IMR-90 (cell line): ENCODE results near the gene OPN5. TPM values are rescaled to one million over a fixed set of nuclear protein-coding genes. Genes with fewer than 3 reads are reported as not detected.

Experiments used
- ATAC-seq: fragments of 200-7000 bp; cut with Tn5 transposase; 2 replicates; pipeline ENCODE4 v1.9.1; 2020; ENCODE audit warnings: low read depth, mild to moderate bottlenecking, moderate library complexity
- BruUV-seq: library from RNA; stranded (reverse); fragments of 400-500 nt; replicated peaks from 2 replicates; lab custom pipeline; 2021; lab: Mats Ljungman, UMichigan
- CTCF ChIA-PET: fragments of 300-600 bp; formaldehyde crosslinking; extraction: SDS; loops from one replicate; lab custom pipeline; 2021; ENCODE audit warnings: antibody characterized with exemption; lab: Yijun Ruan, JAX
- POLR2A ChIA-PET: fragments of 300-600 bp; sonication (Branson Sonifier 250); formaldehyde crosslinking; loops from one replicate; lab custom pipeline; 2022; ENCODE audit warnings: antibody characterized with exemption; ENCODE audit not compliant: unreplicated experiment; lab: Charles Lee
- DNase-seq: peaks from one replicate; pipeline ENCODE4 v3.0.0; 2013
- H2AFZ ChIP-seq: replicated peaks from 2 replicates; pipeline ENCODE3; 2013; ENCODE audit warnings: low read length, mild to moderate bottlenecking; ENCODE audit not compliant: poor library complexity
- H2AK5ac ChIP-seq: 2 replicates; pipeline ENCODE4 v1.6.1; 2013; ENCODE audit warnings: low read depth, low read length, inconsistent platforms
- H2AK9ac ChIP-seq: replicated peaks from 2 replicates; pipeline ENCODE3; 2013; ENCODE audit warnings: mild to moderate bottlenecking, low read depth, low read length, moderate library complexity; ENCODE audit not compliant: poor library complexity
- H2BK120ac ChIP-seq: 2 replicates; pipeline ENCODE4 v1.6.1; 2013; ENCODE audit warnings: low read depth, low read length, inconsistent platforms
- H2BK15ac ChIP-seq: 3 replicates; pipeline ENCODE4 v1.6.1; 2013; ENCODE audit warnings: low read depth, low read length, inconsistent platforms
- H2BK20ac ChIP-seq: 2 replicates; pipeline ENCODE4 v1.6.1; 2013; ENCODE audit warnings: low read depth, mild to moderate bottlenecking, inconsistent platforms, low read length, moderate library complexity
- H2BK5ac ChIP-seq: 2 replicates; pipeline ENCODE4 v1.6.1; 2013; ENCODE audit warnings: mild to moderate bottlenecking, low read depth, low read length, inconsistent platforms; ENCODE audit not compliant: poor library complexity, severe bottlenecking
- H3K14ac ChIP-seq: replicated peaks from 2 replicates; pipeline ENCODE4 v1.6.1; 2013; ENCODE audit warnings: low read depth, low read length, inconsistent platforms
- H3K18ac ChIP-seq: 2 replicates; pipeline ENCODE4 v1.6.1; 2013; ENCODE audit warnings: low read depth, low read length, control low read depth
- H3K23ac ChIP-seq: 2 replicates; pipeline ENCODE4 v1.6.1; 2013; ENCODE audit warnings: low read depth, low read length, inconsistent platforms
- H3K27ac ChIP-seq: 2 replicates; pipeline ENCODE4 v1.5.1; 2013; ENCODE audit warnings: mild to moderate bottlenecking, control low read depth, low read length; ENCODE audit not compliant: insufficient read depth
- H3K27me3 ChIP-seq: 2 replicates; pipeline ENCODE4 v1.6.1; 2013; ENCODE audit warnings: low read length; ENCODE audit not compliant: control insufficient read depth, insufficient read depth
- H3K36me3 ChIP-seq: 2 replicates; pipeline ENCODE4 v1.6.1; 2013; ENCODE audit warnings: low read length, mixed read lengths; ENCODE audit not compliant: control insufficient read depth, insufficient read depth
- H3K4ac ChIP-seq: 2 replicates; pipeline ENCODE4 v1.6.1; 2013; ENCODE audit warnings: low read depth, low read length, inconsistent platforms
- H3K4me1 ChIP-seq: 2 replicates; pipeline ENCODE4 v1.6.1; 2013; ENCODE audit warnings: low read length, mixed read lengths; ENCODE audit not compliant: control insufficient read depth, insufficient read depth
- H3K4me2 ChIP-seq: 2 replicates; pipeline ENCODE4 v1.6.1; 2013; ENCODE audit warnings: low read depth, mild to moderate bottlenecking, control low read depth, low read length, moderate library complexity
- H3K4me3 ChIP-seq: 2 replicates; pipeline ENCODE4 v1.5.1; 2013; ENCODE audit warnings: low read depth, mild to moderate bottlenecking, control low read depth, low read length, moderate library complexity; ENCODE audit not compliant: insufficient read depth
- H3K56ac ChIP-seq: 2 replicates; pipeline ENCODE4 v1.6.1; 2013; ENCODE audit warnings: low read length, inconsistent platforms; ENCODE audit not compliant: insufficient read depth; ENCODE audit errors: extremely low read depth
- H3K79me1 ChIP-seq, 2 experiments: 2 replicates each; pipeline ENCODE4 v1.6.1; 2013; ENCODE audit warnings: low read length in 2 of 2, inconsistent platforms in 1 of 2, low read depth in 1 of 2
- H3K9ac ChIP-seq: 2 replicates; pipeline ENCODE4 v1.6.1; 2013; ENCODE audit warnings: low read depth, low read length, control low read depth
- H3K9me1 ChIP-seq: 2 replicates; pipeline ENCODE4 v1.6.1; 2013; ENCODE audit warnings: low read length, inconsistent platforms; ENCODE audit not compliant: insufficient read depth
- H3K9me3 ChIP-seq: 2 replicates; pipeline ENCODE4 v1.6.1; 2013; ENCODE audit warnings: low read length; ENCODE audit not compliant: control insufficient read depth, insufficient read depth
- H4K20me1 ChIP-seq: 2 replicates; pipeline ENCODE4 v1.6.1; 2013; ENCODE audit warnings: low read length, inconsistent platforms; ENCODE audit not compliant: insufficient read depth
- H4K5ac ChIP-seq: 2 replicates; pipeline ENCODE4 v1.6.1; 2013; ENCODE audit warnings: mild to moderate bottlenecking, low read depth, low read length, control low read depth
- H4K8ac ChIP-seq, 2 experiments: 2 replicates each; pipeline ENCODE4 v1.6.1; 2013; ENCODE audit warnings: low read depth in 2 of 2, low read length in 2 of 2, control low read depth in 1 of 2, inconsistent platforms in 1 of 2
- H4K91ac ChIP-seq: 2 replicates; pipeline ENCODE4 v1.6.1; 2013; ENCODE audit warnings: low read depth, low read length, inconsistent platforms; ENCODE audit not compliant: insufficient read depth
- BHLHE40 ChIP-seq: fragments of 150-350 bp; IDR thresholded peaks from 2 replicates; pipeline ENCODE4 v1.6.1; 2016; ENCODE audit warnings: mild to moderate bottlenecking, low read depth, low read length
- CEBPB ChIP-seq: IDR thresholded peaks from 2 replicates; pipeline ENCODE4 v1.6.1; 2012; ENCODE audit warnings: low read depth, low read length, improper control_type of control experiment
- CHD1 ChIP-seq: IDR thresholded peaks from 2 replicates; pipeline ENCODE4 v1.6.1; 2012; ENCODE audit warnings: low read depth, low read length, improper control_type of control experiment
- CTCF ChIP-seq: conservative IDR thresholded peaks from 2 replicates; pipeline ENCODE4 v1.5.1; 2012; ENCODE audit warnings: mild to moderate bottlenecking, low read depth, low read length, improper control_type of control experiment
- ELK1 ChIP-seq: fragments of 150-350 bp; IDR thresholded peaks from 2 replicates; pipeline ENCODE4 v1.6.1; 2016; ENCODE audit warnings: low read depth, mild to moderate bottlenecking, low read length, moderate library complexity, borderline replicate concordance
- FOS ChIP-seq: fragments of 150-350 bp; IDR thresholded peaks from 2 replicates; pipeline ENCODE4 v1.6.1; 2016; ENCODE audit warnings: low read depth, low read length
- MAFK ChIP-seq: IDR thresholded peaks from 2 replicates; pipeline ENCODE4 v1.6.1; 2012; ENCODE audit warnings: low read depth, low read length, improper control_type of control experiment
- MAZ ChIP-seq: IDR thresholded peaks from 2 replicates; pipeline ENCODE4 v1.6.1; 2012; ENCODE audit warnings: low read depth, mild to moderate bottlenecking, low read length, improper control_type of control experiment, moderate library complexity, borderline replicate concordance
- MXI1 ChIP-seq: IDR thresholded peaks from 2 replicates; pipeline ENCODE4 v1.6.1; 2012; ENCODE audit warnings: low read depth, mild to moderate bottlenecking, low read length, moderate library complexity, borderline replicate concordance
- NFE2L2 ChIP-seq: fragments of 150-350 bp; IDR thresholded peaks from 2 replicates; pipeline ENCODE4 v1.6.1; 2016; ENCODE audit warnings: low read depth, mild to moderate bottlenecking, low read length
- POLR2A ChIP-seq: IDR thresholded peaks from 2 replicates; pipeline ENCODE4 v1.6.1; 2012; ENCODE audit warnings: mild to moderate bottlenecking, low read depth, low read length
- RAD21 ChIP-seq: IDR thresholded peaks from 2 replicates; pipeline ENCODE4 v1.6.1; 2012; ENCODE audit warnings: low read length, improper control_type of control experiment
- RCOR1 ChIP-seq: IDR thresholded peaks from 2 replicates; pipeline ENCODE4 v1.6.1; 2012; ENCODE audit warnings: mild to moderate bottlenecking, low read length, improper control_type of control experiment; ENCODE audit not compliant: insufficient replicate concordance
- RFX5 ChIP-seq: IDR thresholded peaks from 2 replicates; pipeline ENCODE4 v1.8.0; 2012; ENCODE audit warnings: low read depth, mild to moderate bottlenecking, low read length, moderate library complexity
- SMC3 ChIP-seq: fragments of 150-350 bp; IDR thresholded peaks from 2 replicates; pipeline ENCODE4 v1.6.1; 2016; ENCODE audit warnings: low read depth, mild to moderate bottlenecking, antibody characterized with exemption, low read length, moderate library complexity
- USF2 ChIP-seq: fragments of 150-350 bp; IDR thresholded peaks from 2 replicates; pipeline ENCODE4 v1.6.1; 2017; ENCODE audit warnings: mild to moderate bottlenecking, antibody characterized with exemption, low read length, low read depth
- WGBS, 2 experiments: methylation state at CpG; one replicate each; pipeline versions ENCODE4 v1.1.5 to v1.1.7; 2013; ENCODE audit warnings: missing lambda C conversion rate in 2 of 2; ENCODE audit not compliant: insufficient read length in 1 of 2; ENCODE audit errors: extremely low coverage in 2 of 2; 5-methylcytosine and 5-hydroxymethylcytosine counted together
- dilution Hi-C: fragments of 300-500 bp; cut with HindIII; formaldehyde crosslinking; loops from one replicate; pipeline ENCODE4 v1.14.3; 2018; ENCODE audit warnings: low sequenced_read_pairs; ENCODE audit not compliant: unreplicated experiment
- in situ Hi-C: fragments of 300-500 bp; cut with MboI; formaldehyde crosslinking; loops from 3 replicates; pipeline ENCODE4 v1.14.3; 2019; ENCODE audit warnings: low sequenced_read_pairs, inconsistent platforms, mixed read lengths
- intact Hi-C: fragments of 100-400 bp; cut with micrococcal nuclease; formaldehyde crosslinking; loops from 2 replicates; pipeline ENCODE4 v1.10.0; 2022
- polyA plus RNA-seq, 3 experiments: library from polyadenylated mRNA; depleted of rRNA; stranded (reverse); fragments of >200 nt; gene quantifications; 2 replicates each; pipeline ENCODE4 v1.2.3, GENCODE V29; 2012; ENCODE audit warnings: low replicate concordance in 1 of 3
- total RNA-seq: library from RNA; depleted of rRNA; stranded (reverse); fragments of >200 nt; gene quantifications from 2 replicates; pipeline ENCODE4 v1.2.3, GENCODE V29; 2012

Gene OPN5
- total and polyA plus RNA-seq, 2 of the 4 experiments (the other 2 are of a cell fraction), result not detected

GRCh38 chr6:47741807-47742206 lies 40.0 kb upstream of the OPN5 start:
- no peaks in the 10 kb centered on the region for H3K9me1 ChIP-seq
- H4K20me1 ChIP-seq, result no peaks in the 10 kb centered on the region
- dilution Hi-C loops (no loop called here), intact Hi-C loops (no loop called here), in situ Hi-C loops (no loop called here)
- no peaks in the 10 kb centered on the region for H3K79me1 ChIP-seq
- no peak overlapping the region for H2BK5ac ChIP-seq
- no CpG with 5 or more reads among the region's 2 CpGs for WGBS, 2 experiments
- H2BK120ac ChIP-seq, result no peak overlapping the region
- no peak overlapping the region for H3K4me3 ChIP-seq
- no peaks in the 10 kb centered on the region for H3K27me3 ChIP-seq
- H2AFZ ChIP-seq, result no peak overlapping the region
- ChIA-PET POLR2A (no interaction called here), CTCF (no interaction called here)
- H3K36me3 ChIP-seq, result no peaks in the 10 kb centered on the region
- no peak overlapping the region for H3K27ac ChIP-seq
- H4K91ac ChIP-seq, result no peak overlapping the region
- no peaks in the 10 kb centered on the region for H3K4me1 ChIP-seq
- no peak overlapping the region for H2AK9ac ChIP-seq
- H4K8ac ChIP-seq, result no peak overlapping the region
- H3K18ac ChIP-seq, result no peak overlapping the region
- H3K4ac ChIP-seq, result no peak overlapping the region
- ATAC-seq, result no peak
- H3K9me3 ChIP-seq, result no peaks in the 10 kb centered on the region
- H3K9ac ChIP-seq, result no peak overlapping the region
- H2BK15ac ChIP-seq, result no peak overlapping the region
- no peak overlapping the region for H2AK5ac ChIP-seq
- DNase-seq, result no peak
- H2BK20ac ChIP-seq, result no peak overlapping the region
- H3K4me2 ChIP-seq, result no peak overlapping the region
- no TSS peak for BruUV-seq
- no peak overlapping the region for H3K56ac ChIP-seq
- TF ChIP-seq MXI1 (no peak), FOS (no peak), CHD1 (no peak), POLR2A (no peak), CTCF (no peak), MAFK (no peak), NFE2L2 (no peak), BHLHE40 (no peak), RCOR1 (no peak), RAD21 (no peak), SMC3 (no peak), RFX5 (no peak), ELK1 (no peak), CEBPB (no peak), USF2 (no peak), MAZ (no peak)
- no peak overlapping the region for H4K5ac ChIP-seq
- no peak overlapping the region for H3K23ac ChIP-seq
- H3K14ac ChIP-seq, result no peak overlapping the region
